ENCODE results near the gene SAXO2. TPM values are rescaled to one million over a fixed set of nuclear protein-coding genes. Genes with fewer than 3 reads are reported as not detected.
A peak's percentile ranks its signal among the peaks of the same experiment; 100 is the strongest.
"Not testable (repeated sequence)": the region's sequence is repeated elsewhere in the genome, so short reads cannot be mapped to it uniquely, and the experiment has no call there.

SAXO2 gene
- total RNA-seq, 4 donors from 2014 or later = 2.0 to 2.2 TPM; not detected in 2

- H3K4me1 ChIP-seq = peaks cover 16 to 18% of the 10 kb centered on the region in 2 donors
- intact Hi-C loops (cut with DNase I; ENCODE audit: low total_unique reads) (no loop called here), in situ Hi-C loops (cut with MboI; ENCODE audit: low sequenced_read_pairs in 4 of 4) (no loop called here)
- peak overlapping the region in 2 of 4 donors; percentile 78 to 82 for H3K27ac ChIP-seq
- H3K9me3 ChIP-seq = no peaks in the 10 kb centered on the region
- DNase-seq = no peak
- H3K27me3 ChIP-seq = no peaks in the 10 kb centered on the region
- no peak for TF ChIP-seq POLR2A (IDR thresholded peaks at IDR 0.05)
- TF ChIP-seq, protein P1, sequence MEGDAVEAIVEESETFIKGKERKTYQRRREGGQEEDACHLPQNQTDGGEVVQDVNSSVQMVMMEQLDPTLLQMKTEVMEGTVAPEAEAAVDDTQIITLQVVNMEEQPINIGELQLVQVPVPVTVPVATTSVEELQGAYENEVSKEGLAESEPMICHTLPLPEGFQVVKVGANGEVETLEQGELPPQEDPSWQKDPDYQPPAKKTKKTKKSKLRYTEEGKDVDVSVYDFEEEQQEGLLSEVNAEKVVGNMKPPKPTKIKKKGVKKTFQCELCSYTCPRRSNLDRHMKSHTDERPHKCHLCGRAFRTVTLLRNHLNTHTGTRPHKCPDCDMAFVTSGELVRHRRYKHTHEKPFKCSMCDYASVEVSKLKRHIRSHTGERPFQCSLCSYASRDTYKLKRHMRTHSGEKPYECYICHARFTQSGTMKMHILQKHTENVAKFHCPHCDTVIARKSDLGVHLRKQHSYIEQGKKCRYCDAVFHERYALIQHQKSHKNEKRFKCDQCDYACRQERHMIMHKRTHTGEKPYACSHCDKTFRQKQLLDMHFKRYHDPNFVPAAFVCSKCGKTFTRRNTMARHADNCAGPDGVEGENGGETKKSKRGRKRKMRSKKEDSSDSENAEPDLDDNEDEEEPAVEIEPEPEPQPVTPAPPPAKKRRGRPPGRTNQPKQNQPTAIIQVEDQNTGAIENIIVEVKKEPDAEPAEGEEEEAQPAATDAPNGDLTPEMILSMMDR (IDR thresholded peaks at IDR 0.05 in 4 of 5, conservative IDR thresholded peaks at IDR 0.05 in 1 of 5) = no peak
- no peak for ATAC-seq
- H3K36me3 ChIP-seq = peaks cover 0 to 8% of the 10 kb centered on the region in 2 donors
- H3K4me3 ChIP-seq = peak overlapping the region; percentile 75 to 96 (median 94)
These were observed 732 bp downstream of the SAXO2 start for GRCh38 chr15:82263350-82263749.

DNA sequence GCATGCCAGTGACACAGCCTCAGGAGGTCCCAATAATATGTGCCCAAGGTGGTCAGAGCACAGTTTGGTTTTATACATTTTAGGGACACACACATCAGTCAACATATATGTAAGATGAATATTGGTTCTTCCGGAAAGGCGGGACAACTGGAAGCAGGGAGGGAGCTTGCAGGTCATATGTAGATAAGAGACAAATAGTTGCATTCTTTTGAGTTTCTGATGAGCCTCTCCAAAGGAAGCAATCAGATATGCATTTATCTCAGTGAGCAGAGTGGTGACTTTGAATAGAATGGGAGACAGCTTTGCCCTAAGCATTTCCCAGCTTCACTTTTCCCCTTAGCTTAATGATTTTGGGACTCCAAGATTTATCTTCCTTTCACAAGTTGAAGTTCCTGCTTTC is 4.5 kb downstream of the SAXO2 start:
- in situ Hi-C loops (cut with MboI; ENCODE audit: low sequenced_read_pairs in 4 of 4); H3K27ac ChIP-seq; H3K9me3 ChIP-seq; ATAC-seq; H3K4me1 ChIP-seq; H3K36me3 ChIP-seq; intact Hi-C loops (cut with DNase I; ENCODE audit: low total_unique reads); DNase-seq; H3K27me3 ChIP-seq; H3K4me3 ChIP-seq: not testable (repeated sequence)

- H3K36me3 ChIP-seq; DNase-seq; H3K4me3 ChIP-seq; H3K9me3 ChIP-seq; in situ Hi-C loops (cut with MboI; ENCODE audit: low sequenced_read_pairs in 4 of 4); intact Hi-C loops (cut with DNase I; ENCODE audit: low total_unique reads); H3K27me3 ChIP-seq; H3K4me1 ChIP-seq; ATAC-seq; H3K27ac ChIP-seq: not testable (repeated sequence)
These were observed 5.8 kb downstream of the SAXO2 start for GRCh38 chr15:82268454-82268853.

GRCh38 chr15:82272154-82272553 is 9.5 kb downstream of the SAXO2 start:
- Histone ChIP-seq H3K4me3 (no peak overlapping the region), H3K27ac (no peak overlapping the region), H3K36me3 (no peaks in the 10 kb centered on the region), H3K4me1 (no peaks in the 10 kb centered on the region), H3K9me3 (peaks cover 0 to 5% (median 0%) of the 10 kb centered on the region in 3 donors), H3K27me3 (no peaks in the 10 kb centered on the region)
- DNase-seq = no peak
- intact Hi-C loops (cut with DNase I; ENCODE audit: low total_unique reads) (no loop called here), in situ Hi-C loops (cut with MboI; ENCODE audit: low sequenced_read_pairs in 4 of 4) (no loop called here)
- ATAC-seq = no peak
- TF ChIP-seq POLR2A (IDR thresholded peaks at IDR 0.05) = no peak
- TF ChIP-seq, protein P1 (IDR thresholded peaks at IDR 0.05 in 4 of 5, conservative IDR thresholded peaks at IDR 0.05 in 1 of 5) = no peak

- ATAC-seq (no peak), DNase-seq (no peak)
- in situ Hi-C loops (cut with MboI; ENCODE audit: low sequenced_read_pairs in 4 of 4) (no loop called here), intact Hi-C loops (cut with DNase I; ENCODE audit: low total_unique reads) (no loop called here)
- TF ChIP-seq, protein P1 (IDR thresholded peaks at IDR 0.05 in 4 of 5, conservative IDR thresholded peaks at IDR 0.05 in 1 of 5) = no peak
- no peak for TF ChIP-seq POLR2A (IDR thresholded peaks at IDR 0.05)
- Histone ChIP-seq H3K9me3 (peaks cover 0 to 5% (median 0%) of the 10 kb centered on the region in 3 donors), H3K4me3 (no peak overlapping the region), H3K27ac (no peak overlapping the region), H3K36me3 (no peaks in the 10 kb centered on the region), H3K27me3 (no peaks in the 10 kb centered on the region), H3K4me1 (no peaks in the 10 kb centered on the region)
These were observed 12.8 kb downstream of the SAXO2 start for GRCh38 chr15:82275410-82275809.

- DNase-seq; in situ Hi-C loops (cut with MboI; ENCODE audit: low sequenced_read_pairs in 4 of 4); H3K36me3 ChIP-seq; H3K27me3 ChIP-seq; H3K4me1 ChIP-seq; H3K27ac ChIP-seq; intact Hi-C loops (cut with DNase I; ENCODE audit: low total_unique reads); H3K9me3 ChIP-seq; H3K4me3 ChIP-seq: not testable (repeated sequence)
- peak; percentile 58 to 76 for ATAC-seq
- TF ChIP-seq, protein P1 (IDR thresholded peaks at IDR 0.05 in 4 of 5, conservative IDR thresholded peaks at IDR 0.05 in 1 of 5) = peak in 4 of 5 experiments; percentile 9 to 33 (median 18)
These were observed 18.7 kb downstream of the SAXO2 start for GRCh38 chr15:82281276-82281675.

DNA sequence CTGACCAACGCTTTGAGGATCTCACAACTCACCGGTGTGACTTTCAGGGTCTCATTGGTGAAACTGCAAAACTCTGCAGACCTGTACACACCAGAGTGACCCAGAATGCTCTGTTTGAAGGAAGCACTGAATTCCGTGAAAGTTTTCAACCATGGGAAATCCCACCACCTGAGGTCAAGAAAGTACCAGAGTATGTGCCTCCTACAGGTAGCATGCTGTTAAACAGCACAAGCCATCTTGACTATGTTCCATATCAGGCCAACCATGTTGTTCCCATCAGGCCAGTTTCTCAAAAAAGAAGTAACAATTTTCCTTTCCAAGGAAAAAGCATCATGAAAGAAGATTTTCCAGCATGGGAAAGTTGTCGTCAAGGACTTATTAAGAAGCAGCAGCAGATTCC is 19.8 kb downstream of the SAXO2 start:
- ATAC-seq; in situ Hi-C loops (cut with MboI; ENCODE audit: low sequenced_read_pairs in 4 of 4); H3K36me3 ChIP-seq: not testable (repeated sequence)

DNA sequence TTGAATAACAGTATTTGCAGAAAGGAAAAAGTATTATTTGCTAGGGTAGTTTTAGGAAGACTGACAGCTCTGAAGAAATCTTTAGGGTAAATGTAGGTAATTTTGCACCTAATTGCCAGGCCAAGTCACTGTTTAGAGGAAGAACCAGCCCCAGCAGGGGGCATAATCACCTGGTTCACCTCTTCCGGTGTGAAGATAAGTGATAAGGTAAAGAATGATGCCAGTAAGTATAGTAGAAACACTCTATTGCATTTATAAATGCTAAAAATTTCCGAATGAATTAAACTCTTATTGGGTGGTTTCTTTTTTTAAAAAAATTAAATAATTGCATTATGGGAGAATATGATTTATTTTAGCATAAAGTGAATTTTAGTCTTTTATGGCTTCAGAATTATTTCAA is 21.8 kb downstream of the SAXO2 start:
- H3K27ac ChIP-seq; in situ Hi-C loops (cut with MboI; ENCODE audit: low sequenced_read_pairs in 4 of 4); H3K9me3 ChIP-seq; intact Hi-C loops (cut with DNase I; ENCODE audit: low total_unique reads); H3K36me3 ChIP-seq; ATAC-seq; DNase-seq; H3K4me1 ChIP-seq; H3K27me3 ChIP-seq; H3K4me3 ChIP-seq: not testable (repeated sequence)

More for the DNA sequence above, 19.8 kb downstream of the SAXO2 start:
- DNase-seq; H3K4me3 ChIP-seq; H3K9me3 ChIP-seq; H3K27ac ChIP-seq; H3K27me3 ChIP-seq; intact Hi-C loops (cut with DNase I; ENCODE audit: low total_unique reads); H3K4me1 ChIP-seq: not testable (repeated sequence)
